PC-3 (cell line): ENCODE measurements around the gene GRP. TPM values are rescaled to one million over a fixed set of nuclear protein-coding genes. Genes with fewer than 3 reads are reported as not detected.
A peak's percentile ranks its signal among the peaks of the same experiment; 100 is the strongest.

ENCODE experiments used
- ATAC-seq: fragments of 200-7000 bp; cut with Tn5 transposase; 2 replicates; pipeline ENCODE4 v1.9.1; 2020; ENCODE audit warnings: mild to moderate bottlenecking, moderate library complexity
- BruUV-seq: library from RNA; stranded (reverse); fragments of 400-500 nt; replicated peaks from 2 replicates; lab custom pipeline; 2021; lab: Mats Ljungman, UMichigan
- CTCF ChIA-PET: fragments of 300-600 bp; sonication (Branson Sonifier 250); formaldehyde crosslinking; loops from one replicate; lab custom pipeline; 2022; ENCODE audit warnings: antibody characterized with exemption; lab: Charles Lee
- POLR2A ChIA-PET: fragments of 300-600 bp; sonication (Branson Sonifier 250); formaldehyde crosslinking; loops from one replicate; lab custom pipeline; 2022; ENCODE audit warnings: antibody characterized with exemption; ENCODE audit not compliant: unreplicated experiment; lab: Charles Lee
- DNase-seq: peaks from one replicate; pipeline ENCODE4 v3.0.0-alpha.2; 2015
- H2AFZ ChIP-seq: fragments of 300-600 bp; sonication (generic); 2 replicates; pipeline ENCODE4 v1.6.0; 2016; ENCODE audit warnings: antibody characterized with exemption, low read length
- H3F3A ChIP-seq: fragments of 300-600 bp; sonication (generic); one replicate; pipeline ENCODE4 v1.6.0; 2017; ENCODE audit warnings: antibody characterized with exemption, low read length, control low read depth, mild to moderate bottlenecking; ENCODE audit not compliant: unreplicated experiment
- H3K27ac ChIP-seq: fragments of 300-600 bp; sonication (generic); 2 replicates; pipeline ENCODE4 v1.5.1; 2016; ENCODE audit warnings: mild to moderate bottlenecking, low read length
- H3K27me3 ChIP-seq: fragments of 300-600 bp; sonication (generic); 2 replicates; pipeline ENCODE4 v1.6.1; 2016; ENCODE audit warnings: low read length, mixed read lengths
- H3K36me3 ChIP-seq: fragments of 300-600 bp; sonication (generic); 2 replicates; pipeline ENCODE4 v1.6.1; 2016; ENCODE audit warnings: low read depth, mixed run types, low read length, mixed read lengths
- H3K4me1 ChIP-seq: fragments of 300-600 bp; sonication (generic); 2 replicates; pipeline ENCODE4 v1.5.1; 2016; ENCODE audit warnings: low read length; ENCODE audit not compliant: insufficient read depth
- H3K4me2 ChIP-seq: fragments of 300-600 bp; sonication (generic); 2 replicates; pipeline ENCODE4 v1.6.0; 2016; ENCODE audit warnings: low read length
- H3K4me3 ChIP-seq: fragments of 300-600 bp; sonication (generic); 2 replicates; pipeline ENCODE4 v1.5.1; 2016; ENCODE audit warnings: mild to moderate bottlenecking, low read length, mixed read lengths
- H3K79me2 ChIP-seq: fragments of 300-600 bp; sonication (generic); 2 replicates; pipeline ENCODE4 v1.6.1; 2017; ENCODE audit warnings: low read length, mixed read lengths
- H3K9ac ChIP-seq: fragments of 300-600 bp; sonication (generic); 2 replicates; pipeline ENCODE4 v1.6.0; 2016; ENCODE audit warnings: mild to moderate bottlenecking, low read length
- H3K9me2 ChIP-seq: fragments of 300-600 bp; sonication (generic); replicated peaks from 2 replicates; pipeline ENCODE4 v1.6.1; 2016; ENCODE audit warnings: mixed run types, low read length, mixed read lengths
- H3K9me3 ChIP-seq: fragments of 300-600 bp; sonication (generic); 2 replicates; pipeline ENCODE4 v1.6.1; 2016; ENCODE audit warnings: low read length, mixed read lengths
- H4K20me1 ChIP-seq: fragments of 300-600 bp; sonication (generic); 2 replicates; pipeline ENCODE4 v1.6.1; 2016; ENCODE audit warnings: low read length, mixed read lengths
- CTCF ChIP-seq: fragments of 300-600 bp; sonication (generic); conservative IDR thresholded peaks from 2 replicates; pipeline ENCODE4 v1.5.1; 2017; ENCODE audit warnings: antibody characterized with exemption, low read depth, mild to moderate bottlenecking, low read length
- EZH2 ChIP-seq: fragments of 300-600 bp; sonication (generic); IDR thresholded peaks from one replicate; pipeline ENCODE4 v1.6.1; 2017; ENCODE audit warnings: antibody characterized with exemption, mild to moderate bottlenecking, low read length; ENCODE audit not compliant: unreplicated experiment
- EZH2phosphoT487 ChIP-seq: fragments of 300-600 bp; sonication (generic); IDR thresholded peaks from 2 replicates; pipeline ENCODE4 v1.6.1; 2018; ENCODE audit warnings: mild to moderate bottlenecking, antibody characterized with exemption, low read length, borderline replicate concordance
- intact Hi-C: fragments of 100-400 bp; cut with micrococcal nuclease; formaldehyde crosslinking; loops from 2 replicates; pipeline ENCODE4 v1.9.0; 2023
- total RNA-seq: library from RNA; depleted of rRNA; stranded (reverse); fragments of >200 nt; gene quantifications from 2 replicates; pipeline ENCODE4 v1.2.3, GENCODE V29; 2014

GRP gene
- total RNA-seq, 1 experiment from 2014 or later = not detected

DNA sequence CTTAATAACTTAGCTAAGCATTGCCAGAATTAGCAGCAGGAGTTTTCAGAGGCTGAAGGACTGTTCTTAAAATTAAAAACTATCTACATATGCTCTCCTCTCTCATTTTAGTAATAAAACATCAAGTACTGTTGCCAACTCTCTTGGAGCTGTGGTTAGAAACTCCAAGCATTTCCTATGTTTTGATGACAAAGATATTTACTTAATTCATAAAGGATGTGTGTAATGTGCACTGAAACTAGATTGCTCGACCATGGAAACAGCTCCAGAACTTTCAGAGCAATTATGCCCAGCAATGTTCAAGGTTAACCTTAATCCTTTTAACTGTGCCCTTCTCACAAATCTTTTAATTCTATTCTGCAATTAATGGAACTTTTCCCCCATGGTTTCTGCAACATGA, 8.4 kb downstream of the GRP start:
- TF ChIP-seq EZH2 (no peak), CTCF (no peak), EZH2phosphoT487 (no peak)
- H3K9me3 ChIP-seq = no peaks in the 10 kb centered on the region
- POLR2A ChIA-PET = no interaction called here
- H3K27ac ChIP-seq = no peak overlapping the region
- ATAC-seq (peak; percentile 89), DNase-seq (peak; percentile 63)
- no peaks in the 10 kb centered on the region for H4K20me1 ChIP-seq
- no peaks in the 10 kb centered on the region for H3K79me2 ChIP-seq
- CTCF ChIA-PET = no interaction called here
- no peaks in the 10 kb centered on the region for H3F3A ChIP-seq
- H3K9me2 ChIP-seq = no peaks in the 10 kb centered on the region
- H3K4me3 ChIP-seq = no peak overlapping the region
- no peaks in the 10 kb centered on the region for H3K36me3 ChIP-seq
- peaks cover 24% of the 10 kb centered on the region for H3K4me1 ChIP-seq
- no peak overlapping the region for H2AFZ ChIP-seq
- intact Hi-C loops = no loop called here
- no TSS peak for BruUV-seq
- no peak overlapping the region for H3K9ac ChIP-seq
- peak overlapping the region; percentile 62 for H3K4me2 ChIP-seq
- H3K27me3 ChIP-seq = peaks cover 14% of the 10 kb centered on the region

GRCh38 chr18:59229191-59229590, 9.2 kb downstream of the GRP start:
- Histone ChIP-seq H3F3A (no peaks in the 10 kb centered on the region), H3K9me3 (no peaks in the 10 kb centered on the region), H3K4me3 (no peak overlapping the region), H3K79me2 (no peaks in the 10 kb centered on the region), H3K9me2 (no peaks in the 10 kb centered on the region), H4K20me1 (no peaks in the 10 kb centered on the region), H3K27me3 (0 out of 2 replicates have a peak, but pooled peaks cover 6% of the 10 kb centered on the region), H3K27ac (no peak overlapping the region), H3K4me1 (peaks cover 24% of the 10 kb centered on the region), H3K9ac (no peak overlapping the region), H2AFZ (no peak overlapping the region), H3K36me3 (no peaks in the 10 kb centered on the region), H3K4me2 (peak overlapping the region; percentile 62)
- TF ChIP-seq CTCF = no peak
- no peak for TF ChIP-seq EZH2phosphoT487
- no peak for TF ChIP-seq EZH2
- ChIA-PET CTCF (no interaction called here), POLR2A (no interaction called here)
- BruUV-seq = no TSS peak
- ATAC-seq = peak; percentile 58
- intact Hi-C loops = no loop called here
- DNase-seq = peak; percentile 56

- ChIA-PET POLR2A (no interaction called here), CTCF (interaction anchor here (0.6 kb wide), 1 partner anchor 19 kb away, joined by 3 read pairs; no protein-coding TSS in a partner anchor)
- intact Hi-C loops = no loop called here
- no peak for ATAC-seq
- Histone ChIP-seq H2AFZ (no peak overlapping the region), H3K9ac (no peak overlapping the region), H3K9me2 (no peaks in the 10 kb centered on the region), H3K36me3 (no peaks in the 10 kb centered on the region), H3K4me1 (peaks cover 24% of the 10 kb centered on the region), H3K27ac (no peak overlapping the region), H4K20me1 (no peaks in the 10 kb centered on the region), H3K27me3 (0 out of 2 replicates have a peak, but pooled peaks cover 3% of the 10 kb centered on the region), H3K4me3 (no peak overlapping the region), H3K4me2 (no peak overlapping the region), H3K79me2 (no peaks in the 10 kb centered on the region), H3F3A (no peaks in the 10 kb centered on the region), H3K9me3 (no peaks in the 10 kb centered on the region)
- DNase-seq = no peak
- no TSS peak for BruUV-seq
- TF ChIP-seq CTCF = no peak
- TF ChIP-seq EZH2phosphoT487 = no peak
- no peak for TF ChIP-seq EZH2
These were observed 9.9 kb downstream of the GRP start for GRCh38 chr18:59229701-59230443.
